Activated CD4-positive, alpha-beta T cell treated with anti-CD3 and anti-CD28 coated beads, Interleukin-2, amount 50 U/mL, for 1 hour (primary cell): ENCODE results near the gene HOXD3.

ENCODE experiments used
- DNase-seq: peaks from one replicate; pipeline ENCODE4 v3.0.0-alpha.2; 2020

The HOXD3 gene

DNA sequence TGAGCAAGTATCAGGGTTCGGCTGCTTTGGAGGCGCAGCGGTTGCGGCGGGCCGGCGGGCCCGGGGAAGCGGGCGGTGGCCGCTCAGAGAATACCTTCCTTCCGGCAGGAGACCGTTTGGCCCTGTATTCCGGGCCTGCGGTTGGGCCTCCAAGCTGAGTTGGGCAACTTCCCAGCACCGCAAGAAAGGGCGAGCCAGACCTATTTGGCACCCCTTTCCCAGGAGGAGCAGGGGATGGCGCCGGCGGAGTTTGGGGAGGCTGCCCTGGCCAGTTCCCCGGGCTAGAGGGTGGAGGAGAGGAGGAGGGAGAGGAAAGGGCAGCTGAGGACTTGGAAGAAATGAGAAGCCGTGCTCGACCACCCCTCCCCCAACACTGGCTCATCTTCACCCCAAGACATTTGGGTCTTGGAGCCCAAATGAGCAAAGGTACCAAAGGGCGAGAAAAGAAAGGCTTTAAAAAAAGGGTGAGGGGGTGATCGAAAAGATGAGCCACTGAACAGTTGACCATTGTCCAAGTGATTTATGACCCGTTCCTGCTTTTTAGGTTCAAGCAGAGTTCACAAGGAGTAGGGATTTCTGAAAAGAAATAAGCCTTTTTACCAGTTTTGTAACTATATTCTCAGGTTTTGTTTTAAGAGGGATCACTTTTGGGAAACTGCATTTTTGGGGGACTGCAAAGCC is 8.4 kb downstream of the HOXD3 start:
- DNase-seq, result no peak

DNA sequence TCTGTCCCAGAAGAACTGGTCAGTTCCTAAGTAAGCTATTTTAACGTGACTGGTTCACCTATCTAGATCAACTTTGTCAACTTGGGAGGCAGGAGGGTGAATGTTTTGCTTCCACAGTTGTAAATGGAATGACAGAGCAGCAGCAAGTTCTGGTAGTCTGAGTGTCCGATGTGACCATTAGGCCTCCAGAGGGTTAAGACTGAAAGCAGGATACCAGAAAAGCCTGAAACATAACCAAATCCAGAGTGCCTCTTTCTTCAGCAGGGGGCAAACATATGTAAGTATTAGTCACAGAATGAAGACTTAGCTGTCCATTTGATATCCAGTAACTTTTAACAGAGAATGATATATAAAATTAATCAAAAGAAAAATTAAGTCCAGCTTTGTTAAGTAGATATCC is 9.2 kb downstream of the HOXD3 start:
- DNase-seq, result no peak

DNA sequence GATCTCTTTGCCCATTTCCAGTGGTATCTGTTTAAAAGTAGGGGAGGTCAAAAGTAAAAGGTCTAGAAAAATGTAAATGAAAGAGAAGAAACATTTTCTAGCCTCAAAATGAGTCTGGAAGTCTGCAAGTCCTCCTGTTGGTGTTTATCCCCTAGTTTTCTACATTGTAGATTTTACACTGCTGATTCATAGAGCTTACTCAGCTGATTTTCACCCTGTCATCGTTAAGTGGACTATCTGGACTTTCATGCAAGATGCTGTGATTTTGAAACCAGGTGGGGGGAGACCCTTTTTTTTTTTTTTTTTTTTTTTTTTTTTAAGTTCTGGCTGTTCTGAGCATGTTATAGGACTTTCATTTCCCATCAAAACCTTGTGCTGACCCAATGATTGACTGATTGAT is 10.3 kb downstream of the HOXD3 start:
- no peak for DNase-seq

DNA sequence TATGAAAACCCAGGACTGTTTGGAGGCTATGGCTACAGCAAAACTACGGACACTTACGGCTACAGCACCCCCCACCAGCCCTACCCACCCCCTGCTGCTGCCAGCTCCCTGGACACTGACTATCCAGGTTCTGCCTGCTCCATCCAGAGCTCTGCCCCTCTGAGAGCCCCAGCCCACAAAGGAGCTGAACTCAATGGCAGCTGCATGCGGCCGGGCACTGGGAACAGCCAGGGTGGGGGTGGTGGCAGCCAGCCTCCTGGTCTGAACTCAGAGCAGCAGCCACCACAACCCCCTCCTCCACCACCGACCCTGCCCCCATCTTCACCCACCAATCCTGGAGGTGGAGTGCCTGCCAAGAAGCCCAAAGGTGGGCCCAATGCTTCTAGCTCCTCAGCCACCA is 12.1 kb downstream of the HOXD3 start:
- DNase-seq, result no peak

DNA sequence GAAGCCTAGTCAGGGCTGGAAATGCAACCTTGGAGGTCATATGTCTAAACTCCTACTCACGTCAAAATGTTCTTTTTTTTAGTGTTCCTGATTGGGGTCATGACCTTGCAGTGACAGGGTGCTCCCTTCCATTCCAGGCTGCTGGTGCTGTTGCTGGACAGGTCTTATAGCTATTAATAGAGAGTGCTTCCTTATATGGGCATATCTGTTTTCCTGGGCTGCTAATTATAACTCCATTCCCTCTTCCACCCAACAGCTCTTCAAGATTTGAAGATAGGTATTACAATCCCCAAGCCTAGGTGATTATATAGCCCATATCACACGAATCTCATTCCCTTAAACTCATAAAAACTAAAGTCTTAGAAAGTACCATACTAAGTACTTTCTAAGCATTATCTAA is 12.6 kb downstream of the HOXD3 start:
- DNase-seq, result no peak

DNA sequence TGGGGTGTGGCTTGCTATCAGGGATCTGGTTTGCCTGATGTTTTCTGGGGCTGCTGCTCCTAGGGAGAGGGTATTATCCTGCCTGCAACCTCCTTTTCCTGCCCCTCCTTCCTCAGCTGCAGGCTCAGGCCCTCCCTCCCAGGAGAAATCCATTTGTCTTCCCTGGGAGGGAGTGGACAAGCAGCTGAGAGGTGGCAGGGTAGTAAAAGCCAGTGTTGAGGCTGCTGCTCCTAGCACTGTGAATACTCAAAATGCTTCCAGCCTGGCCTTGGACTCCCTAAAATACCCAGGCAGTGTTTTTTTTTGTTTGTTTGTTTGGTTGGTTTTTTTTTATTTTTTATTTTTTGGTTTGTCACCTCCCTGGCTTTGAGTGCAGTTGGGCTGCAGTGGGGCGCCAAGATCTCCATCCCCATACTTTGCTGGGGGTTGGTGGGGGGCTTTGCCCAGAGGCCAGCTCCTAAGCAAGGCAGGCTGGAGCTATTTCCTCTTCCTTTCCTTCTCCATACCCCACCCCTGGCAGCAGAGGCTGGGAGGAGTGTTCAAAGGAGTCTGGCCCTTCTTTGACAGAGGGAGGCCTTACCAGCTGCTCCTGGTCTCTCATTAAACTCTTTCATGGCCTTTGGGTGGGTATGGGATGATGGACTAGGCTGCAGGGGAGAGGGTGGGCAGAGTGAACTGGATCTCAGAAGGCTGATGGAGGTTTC is 13.6 kb downstream of the HOXD3 start:
- DNase-seq, result no peak

DNA sequence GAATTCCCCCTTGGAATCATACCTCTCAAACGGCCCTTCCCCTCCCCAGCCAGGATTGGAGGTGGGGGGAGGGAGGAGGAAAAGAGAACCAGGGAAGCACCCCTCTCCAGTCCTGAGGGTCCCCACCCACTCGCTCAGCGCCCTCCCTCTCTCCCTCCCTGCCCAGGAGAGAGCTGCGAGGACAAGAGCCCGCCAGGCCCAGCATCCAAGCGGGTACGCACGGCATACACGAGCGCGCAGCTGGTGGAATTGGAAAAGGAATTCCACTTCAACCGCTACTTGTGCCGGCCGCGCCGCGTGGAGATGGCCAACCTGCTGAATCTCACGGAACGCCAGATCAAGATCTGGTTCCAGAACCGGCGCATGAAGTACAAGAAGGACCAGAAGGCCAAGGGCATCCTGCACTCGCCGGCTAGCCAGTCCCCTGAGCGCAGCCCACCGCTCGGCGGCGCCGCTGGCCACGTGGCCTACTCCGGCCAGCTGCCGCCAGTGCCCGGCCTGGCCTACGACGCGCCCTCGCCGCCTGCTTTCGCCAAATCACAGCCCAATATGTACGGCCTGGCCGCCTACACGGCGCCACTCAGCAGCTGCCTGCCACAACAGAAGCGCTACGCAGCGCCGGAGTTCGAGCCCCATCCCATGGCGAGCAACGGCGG is 14.4 kb downstream of the HOXD3 start:
- no peak for DNase-seq

DNA sequence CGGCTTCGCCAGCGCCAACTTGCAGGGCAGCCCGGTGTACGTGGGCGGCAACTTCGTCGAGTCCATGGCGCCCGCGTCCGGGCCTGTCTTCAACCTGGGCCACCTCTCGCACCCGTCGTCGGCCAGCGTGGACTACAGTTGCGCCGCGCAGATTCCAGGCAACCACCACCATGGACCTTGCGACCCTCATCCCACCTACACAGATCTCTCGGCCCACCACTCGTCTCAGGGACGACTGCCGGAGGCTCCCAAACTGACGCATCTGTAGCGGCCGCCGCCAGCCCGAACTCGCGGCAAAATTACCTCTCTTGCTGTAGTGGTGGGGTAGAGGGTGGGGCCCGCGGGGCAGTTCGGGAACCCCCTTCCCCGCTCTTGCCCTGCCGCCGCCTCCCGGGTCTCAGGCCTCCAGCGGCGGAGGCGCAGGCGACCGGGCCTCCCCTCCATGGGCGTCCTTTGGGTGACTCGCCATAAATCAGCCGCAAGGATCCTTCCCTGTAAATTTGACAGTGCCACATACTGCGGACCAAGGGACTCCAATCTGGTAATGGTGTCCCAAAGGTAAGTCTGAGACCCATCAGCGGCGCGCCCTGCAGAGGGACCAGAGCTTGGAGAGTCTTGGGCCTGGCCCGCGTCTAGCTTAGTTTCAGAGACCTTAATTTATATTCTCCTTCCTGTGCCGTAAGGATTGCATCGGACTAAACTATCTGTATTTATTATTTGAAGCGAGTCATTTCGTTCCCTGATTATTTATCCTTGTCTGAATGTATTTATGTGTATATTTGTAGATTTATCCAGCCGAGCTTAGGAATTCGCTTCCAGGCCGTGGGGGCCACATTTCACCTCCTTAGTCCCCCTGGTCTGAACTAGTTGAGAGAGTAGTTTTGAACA is 15.1 kb downstream of the HOXD3 start:
- no peak for DNase-seq

DNA sequence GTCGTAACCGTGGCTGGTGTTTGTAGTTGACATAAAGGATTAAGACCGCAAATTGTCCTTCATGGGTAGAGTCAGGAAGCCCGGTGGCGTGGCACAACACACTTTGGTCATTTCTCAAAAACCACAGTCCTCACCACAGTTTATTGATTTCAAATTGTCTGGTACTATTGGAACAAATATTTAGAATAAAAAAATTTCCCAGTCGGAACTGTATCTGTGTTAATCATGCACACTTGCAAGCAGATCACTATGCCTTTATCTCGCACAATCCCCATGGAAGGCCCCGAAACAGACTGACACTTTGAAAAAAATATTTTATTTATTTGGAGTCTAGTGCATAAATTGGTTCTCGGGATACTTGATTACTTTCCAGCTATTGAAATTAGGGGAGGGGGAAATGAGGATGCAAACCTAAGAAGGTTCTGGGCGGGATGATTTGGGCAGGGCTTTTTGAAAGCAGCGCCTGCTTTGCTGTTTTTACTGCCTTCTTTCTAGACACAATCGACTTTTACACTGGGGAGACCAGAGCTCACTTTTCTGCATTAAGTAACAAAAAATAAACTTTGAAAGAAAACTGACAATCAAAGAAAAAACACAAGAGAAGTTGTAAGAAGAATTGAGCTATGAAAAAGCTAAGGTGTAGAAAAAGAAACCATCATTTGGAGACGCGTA is 15.9 kb downstream of the HOXD3 start:
- DNase-seq, result no peak

DNA sequence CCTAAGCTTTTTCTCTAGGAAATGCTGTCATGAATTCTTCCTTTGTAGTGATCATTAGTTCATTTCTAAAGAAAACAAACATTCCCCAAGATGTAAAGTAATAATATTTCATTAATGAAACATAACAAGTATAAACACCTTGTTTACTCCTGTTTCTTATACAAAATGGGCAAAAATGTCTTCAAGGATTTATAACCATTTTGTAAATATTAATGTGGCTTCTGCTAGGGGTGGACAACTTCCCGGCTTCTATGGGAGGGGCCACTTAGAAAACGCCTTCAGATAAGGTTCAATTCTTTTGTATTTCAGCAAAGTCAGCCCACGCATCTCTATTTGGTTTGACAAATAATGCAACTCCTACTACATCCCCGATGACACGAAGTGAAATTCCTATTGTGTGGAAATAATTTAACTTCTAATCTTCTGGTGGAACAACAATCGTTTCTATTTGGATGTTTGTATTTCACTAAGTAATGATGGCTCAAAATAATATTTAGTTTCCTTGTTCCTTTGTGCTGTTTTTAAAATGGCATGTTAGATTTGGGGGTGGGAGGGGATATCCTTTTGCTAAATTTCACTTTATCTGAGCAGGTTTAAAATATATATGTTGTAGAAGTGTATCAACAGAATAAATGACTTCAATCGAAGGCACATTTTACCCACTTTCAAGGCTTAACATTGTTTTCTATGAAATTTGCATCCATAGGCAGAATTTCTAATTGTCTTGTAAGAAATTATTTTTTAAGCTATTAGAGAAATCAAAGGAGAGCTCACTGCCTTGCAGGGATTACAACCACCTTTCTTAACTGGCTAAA is 16.7 kb downstream of the HOXD3 start:
- DNase-seq, result no peak

DNA sequence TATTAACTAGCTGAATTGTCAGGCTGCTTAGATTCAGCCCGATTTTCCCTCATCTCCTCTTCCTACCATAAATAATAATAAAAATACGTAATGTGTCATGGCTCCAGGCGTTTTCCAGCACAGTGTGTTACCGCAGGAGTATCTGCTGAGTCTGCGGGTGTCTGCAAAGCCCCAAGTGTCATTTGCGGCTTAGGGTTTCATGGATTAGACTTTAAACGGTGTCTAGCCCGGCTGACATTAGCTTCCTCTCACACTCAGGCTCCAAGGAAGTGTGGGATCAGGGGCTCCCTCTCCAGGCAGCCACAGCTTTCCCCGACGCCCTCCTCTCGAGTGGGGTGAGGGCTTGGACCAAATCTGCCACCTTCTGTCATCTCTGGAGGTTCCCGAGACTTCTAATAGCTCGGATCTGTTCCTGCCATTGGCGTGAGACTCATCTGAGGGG is 17.3 kb downstream of the HOXD3 start:
- DNase-seq, result no peak

DNA sequence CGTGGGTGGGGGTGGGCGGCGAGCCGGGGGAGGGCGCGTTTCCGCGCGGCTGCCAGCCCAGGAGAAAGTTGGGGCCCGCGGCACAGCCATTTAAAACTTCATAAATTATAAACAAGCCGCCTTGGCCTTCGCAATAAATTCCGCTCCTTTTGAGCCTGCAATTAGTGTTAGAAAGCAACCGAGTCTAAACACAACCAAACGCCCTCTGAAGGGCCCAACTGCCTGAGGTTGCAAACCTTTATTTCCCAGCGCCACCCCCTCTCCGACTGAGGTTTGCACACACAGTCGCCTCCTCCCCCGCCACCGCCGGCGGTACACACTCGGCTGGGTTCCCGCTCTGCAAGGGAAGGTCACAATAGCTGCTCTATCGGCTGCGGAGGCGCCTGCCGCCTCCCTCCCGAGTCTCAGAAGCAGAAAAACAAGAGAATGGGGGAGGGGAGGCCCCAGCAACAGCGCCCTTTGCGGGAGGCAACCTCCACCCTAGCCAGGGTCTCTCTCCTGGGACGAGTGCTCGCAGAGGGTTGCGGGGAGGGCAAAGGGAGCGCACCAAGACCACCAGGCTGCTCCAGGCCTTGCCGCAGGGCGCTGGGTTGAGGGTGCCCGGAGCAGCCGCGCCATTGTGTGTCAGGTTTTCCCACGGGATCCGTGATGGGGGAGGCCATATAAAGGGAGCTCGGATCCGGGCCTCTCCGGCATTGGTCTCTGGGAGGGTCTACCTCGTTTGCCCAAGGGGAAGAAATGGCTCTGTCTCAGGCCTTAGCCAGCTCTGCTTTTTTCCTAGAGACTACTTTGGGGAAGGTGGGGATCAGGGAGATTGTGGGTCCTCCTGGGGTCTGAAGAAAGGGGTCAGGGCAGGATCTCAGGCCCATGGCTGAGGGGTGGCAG is 18.0 kb downstream of the HOXD3 start:
- DNase-seq, result no peak

DNA sequence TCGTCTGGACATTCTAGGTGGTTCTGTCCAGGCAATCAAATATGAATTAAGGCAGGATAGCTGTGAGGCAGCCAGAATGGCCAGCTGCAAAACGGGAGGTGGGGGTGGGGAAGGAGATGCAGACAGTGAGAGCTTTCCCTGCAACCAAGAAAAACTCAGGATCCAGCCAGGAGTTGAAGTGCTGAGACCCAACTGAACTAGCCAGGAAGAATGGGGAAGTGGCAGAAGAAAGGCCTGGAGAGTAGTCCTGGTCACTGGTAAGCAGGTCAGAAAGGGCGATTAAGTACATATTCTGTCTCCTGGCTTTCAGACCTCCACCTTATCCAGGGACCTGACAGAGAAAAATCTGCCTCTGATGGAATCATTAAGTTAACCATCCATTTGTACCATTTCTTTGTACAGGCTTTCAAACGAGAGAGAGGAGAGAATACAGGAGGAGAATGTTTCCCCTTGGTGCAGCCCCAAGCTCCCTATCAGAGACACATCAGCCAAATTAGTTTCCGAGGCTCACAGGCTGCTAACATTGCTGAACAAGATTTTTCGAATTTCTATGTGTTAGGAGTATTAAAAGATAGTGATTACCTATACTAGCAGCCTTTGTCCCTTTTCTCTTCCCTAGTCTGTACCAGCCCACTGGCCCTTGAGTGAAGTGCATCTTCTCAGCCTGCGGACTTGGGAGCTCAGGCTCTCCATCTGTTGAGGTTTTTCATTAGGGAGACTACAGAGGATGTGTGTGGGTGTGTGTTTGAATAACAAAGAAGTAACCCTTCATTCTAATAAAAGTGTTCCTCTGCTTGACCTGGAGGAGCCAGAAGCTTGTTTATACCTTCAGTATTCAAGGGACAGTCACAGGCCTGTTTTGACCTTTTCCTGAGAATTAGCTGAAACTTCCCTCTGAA is 18.9 kb downstream of the HOXD3 start:
- no peak for DNase-seq

DNA sequence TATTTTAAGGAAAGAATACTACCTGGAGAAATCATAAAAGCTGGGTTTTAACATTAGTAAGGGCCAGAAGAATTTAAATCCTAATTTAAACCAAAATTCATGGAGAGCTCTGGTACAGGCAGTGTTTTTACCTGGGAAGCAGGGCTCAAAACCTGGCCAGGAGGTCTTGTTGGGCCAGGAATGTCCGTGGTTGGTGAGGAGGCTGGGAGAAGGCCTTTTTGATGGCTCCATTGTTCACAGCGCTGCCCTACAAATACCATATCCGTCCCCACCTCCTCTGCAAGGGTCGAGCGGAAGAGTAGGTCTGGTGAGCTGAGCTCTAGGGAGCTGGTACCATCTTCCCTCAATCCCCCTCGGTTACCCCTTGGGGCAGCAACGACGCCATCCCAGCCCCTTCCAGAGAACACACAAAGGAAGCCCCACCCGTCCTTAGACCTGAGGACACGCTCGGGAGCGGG is 20.5 kb downstream of the HOXD3 start:
- DNase-seq, result no peak

DNA sequence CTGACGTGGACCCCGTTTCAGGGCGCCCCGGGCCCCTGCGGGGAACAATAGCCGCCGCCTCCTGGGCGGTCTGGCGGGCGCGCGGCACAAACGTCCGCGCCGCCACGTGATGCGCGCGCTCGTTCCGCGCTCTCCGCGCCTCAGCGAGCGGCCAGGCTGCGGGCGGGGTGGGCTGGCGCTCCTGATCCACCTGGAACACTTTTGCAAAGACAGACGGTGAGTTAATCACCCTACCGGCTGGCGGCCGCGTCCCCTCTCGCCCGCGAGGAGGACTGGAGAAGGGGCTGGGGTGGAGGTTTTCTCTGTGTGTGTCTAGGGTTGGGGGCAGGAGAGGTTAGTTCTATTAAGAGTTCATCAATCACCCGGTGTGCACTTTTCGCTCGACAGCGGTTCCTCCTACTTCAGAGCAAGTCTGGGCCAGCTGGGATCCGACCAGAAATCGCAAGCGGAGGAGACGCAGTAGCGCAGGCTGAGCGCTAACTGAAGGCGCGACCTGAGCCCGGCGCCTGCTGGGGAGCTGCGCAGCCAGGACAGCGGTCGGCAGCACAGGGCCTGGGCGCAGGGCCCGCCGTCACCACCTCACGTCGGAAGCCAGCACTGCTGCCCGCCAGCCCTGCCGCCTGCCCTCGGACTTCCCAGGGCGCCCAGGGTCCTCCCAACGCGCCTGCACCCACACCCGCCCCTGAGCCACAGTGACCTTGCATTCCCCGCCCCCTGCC is 21.1 kb downstream of the HOXD3 start:
- DNase-seq, result no peak

DNA sequence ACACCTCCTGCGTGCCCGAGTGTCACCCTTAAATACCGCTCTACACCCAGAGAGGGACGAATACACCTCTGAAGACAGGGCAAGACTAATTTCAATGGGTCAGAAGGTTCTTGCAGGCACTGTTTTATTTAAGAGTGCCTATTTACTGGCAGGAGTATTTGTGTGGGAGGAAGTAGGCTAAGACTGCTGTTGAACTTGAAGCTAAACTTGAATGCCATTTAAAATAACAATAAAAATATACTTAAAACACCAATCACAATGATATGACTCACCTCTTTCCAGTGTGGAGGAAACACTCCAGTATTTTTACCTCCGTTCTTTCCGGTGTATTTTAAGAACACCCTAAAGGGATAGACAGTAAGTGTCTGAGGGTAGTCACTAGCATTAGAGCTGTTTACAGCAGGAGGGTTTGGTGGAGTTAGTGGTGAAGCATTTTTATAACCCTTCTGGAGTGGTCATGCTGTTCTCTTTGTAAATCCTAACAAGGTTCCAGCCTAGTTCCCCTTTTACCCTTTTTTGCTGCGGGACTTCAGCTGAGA is 21.7 kb downstream of the HOXD3 start:
- no peak for DNase-seq

DNA sequence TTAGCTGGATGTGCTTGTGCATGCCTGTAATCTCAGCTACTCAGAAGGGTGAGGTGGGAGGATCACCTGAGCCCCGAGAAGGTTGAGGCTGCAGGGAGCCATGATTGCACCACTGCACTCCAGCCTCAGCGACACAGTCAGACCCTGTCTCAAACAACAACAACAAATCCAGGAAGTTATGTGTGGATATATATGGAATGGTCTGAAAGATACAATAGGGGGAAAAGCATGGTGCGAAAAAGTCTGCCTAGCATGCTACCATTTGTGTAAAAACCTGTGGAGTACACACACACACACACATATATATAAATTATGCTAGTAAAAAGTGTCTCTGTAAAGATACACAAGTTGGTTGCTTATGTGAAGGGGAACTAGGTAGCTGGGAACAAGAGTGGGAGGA is 24.4 kb downstream of the HOXD3 start:
- no peak for DNase-seq

DNA sequence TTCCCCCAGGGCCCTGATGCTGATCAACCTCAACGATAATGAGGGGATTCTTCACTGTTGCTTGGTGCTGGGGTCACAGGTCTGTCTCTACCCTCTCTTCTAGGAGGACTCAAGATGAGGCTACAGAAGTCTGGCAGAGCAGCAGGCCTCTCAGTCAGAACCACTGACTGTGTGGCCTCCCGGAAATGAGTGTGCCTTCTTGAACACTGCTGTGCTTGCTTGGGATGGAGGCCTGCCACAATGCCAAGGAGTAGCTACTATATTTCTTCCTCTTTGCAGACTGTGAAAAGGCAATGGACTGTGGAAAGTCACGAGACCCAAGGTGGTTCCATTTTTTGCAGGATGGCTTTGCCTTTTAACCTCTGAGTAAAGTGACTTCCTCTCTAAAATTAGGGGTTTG is 25.6 kb downstream of the HOXD3 start:
- DNase-seq, result no peak

DNA sequence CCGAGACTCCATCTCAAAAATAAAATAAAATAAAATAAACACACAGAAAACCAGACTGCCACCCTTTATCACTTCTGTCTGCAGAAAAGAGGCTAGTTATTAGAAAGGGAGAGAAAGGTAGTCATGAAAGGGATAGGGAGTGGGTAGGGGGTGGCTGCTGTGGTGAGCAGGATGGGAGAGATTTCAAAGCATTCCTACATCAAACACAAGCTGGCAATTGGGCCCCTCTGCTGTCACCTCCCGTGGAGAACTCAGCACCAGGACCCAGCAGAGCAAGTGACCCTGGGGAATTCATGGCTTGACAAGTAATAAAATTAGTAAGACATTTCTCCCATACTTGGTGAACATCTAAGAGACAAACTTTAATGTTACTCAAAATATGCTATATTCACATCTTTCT is 27.6 kb downstream of the HOXD3 start:
- DNase-seq, result no peak
